Stimulated activated CD8-positive, alpha-beta memory T cell treated with anti-CD3 and anti-CD28 coated beads, Interleukin-7, amount 100 ng/mL, for 4 hours (primary cell): ENCODE results near the gene SPRYD4.

Experiments
- DNase-seq, 2 donors: peaks; one replicate each; pipeline ENCODE4 v3.0.0-alpha.2; 2020; ENCODE audit warnings: low read depth in 2 of 2

SPRYD4 gene

DNA sequence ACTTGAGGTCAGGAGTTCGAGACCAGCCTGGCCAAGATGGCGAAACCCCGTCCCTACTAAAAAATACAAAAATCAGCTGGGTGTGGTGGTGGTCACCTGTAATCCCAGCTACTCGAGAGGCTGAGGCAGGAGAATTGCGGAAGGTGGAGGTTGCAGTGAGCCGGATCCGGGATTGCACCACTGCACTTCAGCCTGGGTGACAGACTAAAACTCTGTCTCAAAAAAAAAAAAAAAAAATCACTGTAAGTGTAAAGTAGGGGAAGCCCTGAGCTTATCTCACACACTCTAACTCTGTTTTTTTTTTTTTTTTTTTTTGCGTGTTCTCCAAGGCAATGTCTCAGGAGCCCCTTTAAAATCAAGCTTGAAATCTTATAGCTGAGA is 52.8 kb downstream of the SPRYD4 start:
- DNase-seq: no peak

DNA sequence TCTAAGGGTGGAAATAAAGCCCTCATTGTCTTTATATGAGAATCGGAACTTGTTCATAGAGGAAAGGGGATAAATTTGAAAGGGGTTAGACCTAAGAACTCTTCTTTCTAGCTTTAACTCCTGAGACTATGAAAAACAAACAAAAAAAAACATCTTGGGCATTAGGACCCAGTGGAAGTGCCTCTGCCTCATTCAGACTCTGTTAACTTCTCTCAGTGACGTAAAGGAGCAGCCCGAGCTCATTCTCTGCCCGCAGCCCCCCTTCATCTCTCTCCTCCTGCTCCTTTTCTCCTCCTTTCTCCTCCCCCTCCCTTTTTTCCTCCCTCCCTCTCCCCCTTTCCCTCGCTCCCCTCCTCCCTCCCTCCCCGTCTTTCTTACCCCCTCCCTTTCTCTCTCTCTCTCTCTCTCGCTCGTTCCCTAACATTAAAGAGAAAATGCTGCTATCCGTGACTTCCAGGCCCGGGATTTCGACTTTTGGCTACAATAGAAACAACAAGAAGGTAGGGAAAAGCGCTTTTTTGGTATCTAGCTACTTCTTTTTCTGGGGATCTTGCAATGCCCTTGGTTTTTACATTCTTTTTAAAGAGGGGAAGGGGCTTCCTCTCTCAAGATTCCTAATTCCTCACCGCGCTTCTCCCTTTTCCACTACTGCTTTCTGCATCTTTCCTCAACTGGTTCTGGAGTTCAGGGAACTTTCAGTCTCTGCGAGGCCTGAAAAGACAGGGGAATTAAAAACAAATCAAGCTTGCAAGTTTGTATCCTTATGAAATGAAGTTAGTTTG is 53.4 kb downstream of the SPRYD4 start, which contains the start of gene RBMS2:
Gene RBMS2 (plus strand): TSS at position 231 of the 782 bp plus-strand sequence. CDS start 204 bp downstream, at position 435.
- peak; percentile 14 to 33 for DNase-seq

DNA sequence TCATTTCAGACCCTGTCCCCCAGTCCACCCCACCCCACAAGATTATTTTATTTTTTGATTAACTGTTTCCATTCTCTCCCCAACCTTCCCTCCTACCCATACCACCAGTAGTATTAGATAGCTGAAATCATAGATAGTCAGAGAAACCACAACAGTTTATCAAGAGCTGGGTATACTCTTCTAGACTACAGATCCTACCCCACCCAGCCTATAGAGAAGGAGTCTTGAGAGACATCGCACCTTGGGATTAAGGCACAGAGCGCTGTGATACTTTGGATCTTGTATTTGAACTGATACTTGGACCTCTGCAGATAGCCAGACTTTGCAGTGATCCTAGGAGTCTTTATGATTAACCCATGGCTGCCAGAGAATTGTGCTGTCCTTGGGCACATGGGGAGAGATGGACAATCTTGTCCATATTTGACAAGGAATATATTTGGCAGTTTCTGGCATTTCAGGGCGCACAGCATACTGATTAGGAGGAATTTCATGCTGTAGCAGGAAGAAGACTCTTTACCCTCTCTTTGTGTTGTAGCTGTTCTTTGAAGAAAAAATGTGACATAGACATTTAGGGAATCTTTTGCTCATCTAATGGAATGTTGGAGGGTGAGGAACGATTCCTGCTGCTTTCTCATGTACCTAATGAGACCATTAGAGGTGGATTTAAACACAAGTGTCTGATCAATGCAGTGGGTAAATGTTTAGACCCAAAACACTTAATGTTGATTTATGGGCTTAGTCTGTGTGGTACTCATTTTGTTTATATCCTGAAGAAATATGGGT is 54.2 kb downstream of the SPRYD4 start:
- DNase-seq: no peak

DNA sequence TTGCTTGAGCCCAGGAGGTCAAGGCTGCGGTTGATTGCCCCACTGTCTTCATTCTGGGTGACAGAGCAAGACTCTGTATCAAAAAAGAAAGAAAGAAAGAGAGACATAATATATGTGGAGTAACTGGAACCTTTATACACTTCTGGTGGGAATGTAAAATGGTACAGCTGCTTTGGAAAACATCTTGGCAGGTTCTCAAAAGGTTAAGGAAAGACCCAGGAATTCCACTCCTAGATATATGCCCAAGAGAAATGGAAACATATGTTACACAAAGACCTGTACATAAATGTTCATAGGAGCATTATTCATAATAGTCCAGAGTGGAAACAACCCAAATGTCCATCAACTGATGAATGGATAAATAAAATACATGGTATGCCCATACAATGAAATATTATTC is 60.5 kb downstream of the SPRYD4 start:
- no peak for DNase-seq
